ENCODE results near the gene KCTD13. TPM values are rescaled to one million over a fixed set of nuclear protein-coding genes. Genes with fewer than 3 reads are reported as not detected.

Gene KCTD13
- total RNA-seq, result 10 to 100 TPM; 18.0 to 26.2 TPM
- 10 to 100 TPM; 15.0 to 15.1 TPM for polyA plus RNA-seq
- long read RNA-seq, donor 1, full-length matches to known transcripts, result 3 of 3 reads
- long read RNA-seq, donor 1, partial matches to known transcripts, result 0 of 3 reads
- long read RNA-seq, donor 1, other reads (novel, unspliced or antisense), result 0 of 3 reads
- long read RNA-seq, donor 2, full-length matches to known transcripts, result 4 of 4 reads
- long read RNA-seq, donor 2, partial matches to known transcripts, result 0 of 4 reads
- long read RNA-seq, donor 2, other reads (novel, unspliced or antisense), result 0 of 4 reads
- long read RNA-seq, donor 3, full-length matches to known transcripts, result 5 of 5 reads
- long read RNA-seq, donor 3, partial matches to known transcripts, result 0 of 5 reads
- long read RNA-seq, donor 3, other reads (novel, unspliced or antisense), result 0 of 5 reads
- long read RNA-seq, donor 4, result 0 reads
- long read RNA-seq, donor 5, full-length matches to known transcripts, result 6 of 6 reads
- long read RNA-seq, donor 5, partial matches to known transcripts, result 0 of 6 reads
- long read RNA-seq, donor 5, other reads (novel, unspliced or antisense), result 0 of 6 reads

DNA sequence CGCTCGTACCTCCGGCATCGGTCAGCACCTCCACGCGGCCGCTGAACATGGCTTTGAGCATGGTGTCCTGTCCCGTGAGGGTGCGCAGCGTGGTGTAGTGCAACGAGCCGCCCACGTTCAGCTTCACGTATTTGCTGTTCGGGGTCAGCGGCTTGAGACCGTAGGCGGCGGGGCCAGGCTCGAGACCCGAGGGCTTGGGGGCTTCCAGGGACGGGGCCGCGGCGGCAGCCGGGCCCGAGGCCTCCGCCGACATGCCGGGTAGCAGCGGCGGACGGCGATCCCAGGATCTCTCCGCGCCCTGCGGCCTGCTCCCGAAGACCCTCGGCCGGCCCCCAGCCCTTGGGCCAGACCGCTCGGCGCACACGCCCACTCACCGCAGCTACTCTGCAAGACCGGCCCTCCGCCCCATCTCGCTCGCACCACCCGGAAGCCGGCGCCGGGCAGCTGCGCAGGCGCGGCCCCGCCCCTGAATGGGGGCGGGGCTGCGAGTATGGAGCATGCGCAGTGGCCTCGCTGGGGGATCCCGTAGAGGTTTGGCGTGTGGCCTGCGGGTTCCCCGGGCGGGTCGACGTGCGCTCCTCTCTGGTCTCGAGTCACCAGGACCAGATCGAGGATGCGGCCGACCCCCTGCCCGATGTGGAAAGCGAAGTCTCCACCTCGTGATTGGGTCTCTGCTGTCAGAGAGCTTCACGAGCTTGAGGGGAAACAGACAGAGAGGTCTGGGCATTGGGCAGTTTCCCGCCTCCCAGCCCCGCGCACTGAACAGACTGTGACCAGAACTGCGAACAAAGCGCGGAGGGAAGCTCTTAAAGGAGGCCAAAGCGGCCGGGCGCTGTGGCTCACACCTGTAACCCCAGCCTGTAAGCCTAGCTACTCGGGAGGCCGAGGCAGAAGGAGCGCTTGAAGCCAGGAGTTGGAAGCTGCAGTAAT is at the start of gene KCTD13:
Gene KCTD13, minus strand, starts transcription at position 446 of the 930 bp plus-strand sequence. Its CDS starts 193 bp downstream, at position 253.
- Histone ChIP-seq H3K4me1 (ENCODE audit: control insufficient read depth in 5 of 5, insufficient read depth in 5 of 5, low read length in 5 of 5) (peaks cover 0 to 15% (median 8%) of the 10 kb centered on the region in 5 donors), H3K4me3 (peak within 1 kb of the TSS; percentile 99), H3K36me3 (ENCODE audit: control insufficient read depth in 4 of 4, insufficient read depth in 4 of 4, low read length in 4 of 4) (peaks cover 0 to 16% (median 2%) of the 10 kb centered on the region in 4 donors), H3K27me3 (ENCODE audit: control insufficient read depth in 3 of 3, insufficient read depth in 3 of 3, low read length in 2 of 3) (no peaks in the 10 kb centered on the region), H3K9ac (ENCODE audit: insufficient read depth in 1 of 2, low read length in 2 of 2) (peak within 1 kb of the TSS; percentile 53 to 90), H3K27ac (ENCODE audit: low read depth in 1 of 2, low read length in 1 of 2) (peak within 1 kb of the TSS; percentile 71 to 92), H3K9me3 (ENCODE audit: control insufficient read depth in 4 of 4, insufficient read depth in 3 of 4, low read length in 3 of 4) (no peaks in the 10 kb centered on the region)
- no peak for TF ChIP-seq CTCF (IDR thresholded peaks at IDR 0.05; ENCODE audit: control extremely low read depth, extremely low read depth)
- peak; percentile 96 for ATAC-seq (ENCODE audit: insufficient read depth, low FRiP score)
- peak; percentile 91 to 95 (median 92) for DNase-seq
- WGBS, 2 donors, result 0% methylated on average over 87 to 89 of the region's 89 CpGs

DNA sequence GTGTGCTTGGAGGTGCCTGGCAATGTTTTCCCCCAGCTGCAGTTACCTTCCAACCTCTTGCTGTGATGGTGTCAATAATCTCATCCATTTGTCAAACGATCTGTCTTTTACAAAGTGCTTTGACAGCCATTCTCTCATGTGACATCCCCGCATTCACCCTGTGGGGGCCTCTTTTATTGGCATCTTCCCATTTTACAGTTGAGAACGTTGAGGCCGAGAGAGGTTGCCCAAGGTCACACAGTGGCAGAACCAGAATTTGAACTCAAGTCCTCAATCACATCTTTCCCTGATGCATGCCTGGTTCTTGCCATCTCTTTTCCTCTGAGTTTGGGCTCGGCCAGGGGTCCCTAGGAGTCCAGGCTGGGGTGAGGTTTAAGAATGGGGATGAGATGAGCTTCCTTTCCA is 49.1 kb upstream of the KCTD13 start:
- Histone ChIP-seq H3K4me3 (peak overlapping the region; percentile 91), H3K27ac (ENCODE audit: low read depth in 1 of 2, low read length in 1 of 2) (peak overlapping the region; percentile 87 to 95), H3K9ac (ENCODE audit: insufficient read depth in 1 of 2, low read length in 2 of 2) (peak overlapping the region; percentile 60 to 90), H3K9me3 (ENCODE audit: control insufficient read depth in 4 of 4, insufficient read depth in 3 of 4, low read length in 3 of 4) (peaks cover 0 to 3% (median 0%) of the 10 kb centered on the region in 4 donors), H3K4me1 (ENCODE audit: control insufficient read depth in 5 of 5, insufficient read depth in 5 of 5, low read length in 5 of 5) (peaks cover 14 to 31% (median 21%) of the 10 kb centered on the region in 5 donors), H3K36me3 (ENCODE audit: control insufficient read depth in 4 of 4, insufficient read depth in 4 of 4, low read length in 4 of 4) (peaks cover 3 to 37% (median 30%) of the 10 kb centered on the region in 4 donors), H3K27me3 (ENCODE audit: control insufficient read depth in 3 of 3, insufficient read depth in 3 of 3, low read length in 2 of 3) (no peaks in the 10 kb centered on the region)
- WGBS, 2 donors, result 45 to 59% methylated on average over 5 of the region's 5 CpGs
- DNase-seq, result no peak
- TF ChIP-seq CTCF (IDR thresholded peaks at IDR 0.05; ENCODE audit: control extremely low read depth, extremely low read depth), result no peak
- no peak for ATAC-seq (ENCODE audit: insufficient read depth, low FRiP score)

GRCh38 chr16:29974291-29975133 is 48.5 kb upstream of the KCTD13 start:
- Histone ChIP-seq H3K4me3 (peak overlapping the region; percentile 91), H3K27ac (ENCODE audit: low read depth in 1 of 2, low read length in 1 of 2) (peak overlapping the region; percentile 87 to 95), H3K9me3 (ENCODE audit: control insufficient read depth in 4 of 4, insufficient read depth in 3 of 4, low read length in 3 of 4) (peaks cover 0 to 3% (median 0%) of the 10 kb centered on the region in 4 donors), H3K27me3 (ENCODE audit: control insufficient read depth in 3 of 3, insufficient read depth in 3 of 3, low read length in 2 of 3) (no peaks in the 10 kb centered on the region), H3K9ac (ENCODE audit: insufficient read depth in 1 of 2, low read length in 2 of 2) (peak overlapping the region; percentile 60 to 90), H3K36me3 (ENCODE audit: control insufficient read depth in 4 of 4, insufficient read depth in 4 of 4, low read length in 4 of 4) (peaks cover 3 to 31% (median 26%) of the 10 kb centered on the region in 4 donors), H3K4me1 (ENCODE audit: control insufficient read depth in 5 of 5, insufficient read depth in 5 of 5, low read length in 5 of 5) (peaks cover 14 to 31% (median 21%) of the 10 kb centered on the region in 5 donors)
- DNase-seq, result peak; percentile 38 to 60 (median 45)
- no peak for ATAC-seq (ENCODE audit: insufficient read depth, low FRiP score)
- WGBS, 2 donors, result 1 to 4% methylated on average over 31 of the region's 31 CpGs
- no peak for TF ChIP-seq CTCF (IDR thresholded peaks at IDR 0.05; ENCODE audit: control extremely low read depth, extremely low read depth)

Measured in lung (tissue), 16 donors.